Measurements from ENCODE around the gene HNRNPA1L2.

The HNRNPA1L2 gene

DNA sequence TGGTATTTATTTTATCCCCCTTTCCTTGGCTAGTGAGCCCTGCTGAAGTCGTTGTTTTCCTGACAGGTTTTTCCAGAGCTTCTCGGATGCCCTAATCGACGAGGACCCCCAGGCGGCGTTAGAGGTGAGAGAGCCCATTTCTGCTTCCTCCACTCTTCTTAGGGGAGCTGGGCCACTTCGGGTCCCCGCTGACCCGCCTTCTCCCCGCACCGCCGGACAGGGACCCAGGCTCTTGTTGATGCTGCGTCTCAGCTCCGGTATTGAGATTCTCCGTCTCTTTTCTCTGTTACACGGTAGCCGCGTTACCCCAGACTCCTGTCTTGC, 10.7 kb downstream of the HNRNPA1L2 start:
- TF ChIP-seq FOXP2 (optimal IDR thresholded peaks at IDR 0.05; ENCODE audit: borderline replicate concordance, extremely low read depth, extremely low read length, insufficient read depth), result no peak
- TF ChIP-seq, protein P1, sequence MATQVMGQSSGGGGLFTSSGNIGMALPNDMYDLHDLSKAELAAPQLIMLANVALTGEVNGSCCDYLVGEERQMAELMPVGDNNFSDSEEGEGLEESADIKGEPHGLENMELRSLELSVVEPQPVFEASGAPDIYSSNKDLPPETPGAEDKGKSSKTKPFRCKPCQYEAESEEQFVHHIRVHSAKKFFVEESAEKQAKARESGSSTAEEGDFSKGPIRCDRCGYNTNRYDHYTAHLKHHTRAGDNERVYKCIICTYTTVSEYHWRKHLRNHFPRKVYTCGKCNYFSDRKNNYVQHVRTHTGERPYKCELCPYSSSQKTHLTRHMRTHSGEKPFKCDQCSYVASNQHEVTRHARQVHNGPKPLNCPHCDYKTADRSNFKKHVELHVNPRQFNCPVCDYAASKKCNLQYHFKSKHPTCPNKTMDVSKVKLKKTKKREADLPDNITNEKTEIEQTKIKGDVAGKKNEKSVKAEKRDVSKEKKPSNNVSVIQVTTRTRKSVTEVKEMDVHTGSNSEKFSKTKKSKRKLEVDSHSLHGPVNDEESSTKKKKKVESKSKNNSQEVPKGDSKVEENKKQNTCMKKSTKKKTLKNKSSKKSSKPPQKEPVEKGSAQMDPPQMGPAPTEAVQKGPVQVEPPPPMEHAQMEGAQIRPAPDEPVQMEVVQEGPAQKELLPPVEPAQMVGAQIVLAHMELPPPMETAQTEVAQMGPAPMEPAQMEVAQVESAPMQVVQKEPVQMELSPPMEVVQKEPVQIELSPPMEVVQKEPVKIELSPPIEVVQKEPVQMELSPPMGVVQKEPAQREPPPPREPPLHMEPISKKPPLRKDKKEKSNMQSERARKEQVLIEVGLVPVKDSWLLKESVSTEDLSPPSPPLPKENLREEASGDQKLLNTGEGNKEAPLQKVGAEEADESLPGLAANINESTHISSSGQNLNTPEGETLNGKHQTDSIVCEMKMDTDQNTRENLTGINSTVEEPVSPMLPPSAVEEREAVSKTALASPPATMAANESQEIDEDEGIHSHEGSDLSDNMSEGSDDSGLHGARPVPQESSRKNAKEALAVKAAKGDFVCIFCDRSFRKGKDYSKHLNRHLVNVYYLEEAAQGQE (IDR thresholded peaks at IDR 0.05; ENCODE audit: insufficient read depth in 1 of 2, low read depth in 2 of 2, low read length in 2 of 2), result no peak
- no peak for TF ChIP-seq POLR2AphosphoS5 (IDR thresholded peaks at IDR 0.05; ENCODE audit: low read depth, low read length)
- TF ChIP-seq TAF1 (IDR thresholded peaks at IDR 0.05; ENCODE audit: borderline replicate concordance, insufficient read depth, low read length), result no peak
- no peak for TF ChIP-seq SIN3A (IDR thresholded peaks at IDR 0.05; ENCODE audit: borderline replicate concordance, insufficient read depth, low read length)

- TF ChIP-seq POLR2AphosphoS5 (IDR thresholded peaks at IDR 0.05; ENCODE audit: low read depth, low read length) (no peak), FOXP2 (optimal IDR thresholded peaks at IDR 0.05; ENCODE audit: borderline replicate concordance, extremely low read depth, extremely low read length, insufficient read depth) (no peak), TAF1 (IDR thresholded peaks at IDR 0.05; ENCODE audit: borderline replicate concordance, insufficient read depth, low read length) (no peak), SIN3A (IDR thresholded peaks at IDR 0.05; ENCODE audit: borderline replicate concordance, insufficient read depth, low read length) (no peak)
- TF ChIP-seq, protein P1 (IDR thresholded peaks at IDR 0.05; ENCODE audit: insufficient read depth in 1 of 2, low read depth in 2 of 2, low read length in 2 of 2), result no peak
Observed at GRCh38 chr13:52659340-52659739, 17.1 kb downstream of the HNRNPA1L2 start.

DNA sequence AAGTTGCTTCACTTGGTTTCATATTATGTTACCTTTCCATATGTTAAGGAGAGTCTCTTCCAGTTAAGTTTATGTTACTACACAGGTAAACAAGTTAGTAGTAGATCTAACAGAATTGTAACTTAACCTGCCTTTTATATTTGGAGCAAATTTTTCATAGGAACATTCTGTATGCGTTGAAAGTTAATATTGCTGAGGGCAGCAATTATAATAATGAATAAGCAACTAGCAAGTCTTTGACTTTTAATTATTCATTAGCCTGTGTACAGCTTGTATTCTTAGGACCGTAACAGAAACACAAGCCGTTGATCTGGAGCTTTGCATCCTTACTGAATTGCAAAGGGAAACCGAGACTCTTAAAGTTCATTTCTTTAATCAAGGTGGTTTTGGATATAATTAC, 22.0 kb downstream of the HNRNPA1L2 start:
- TF ChIP-seq SIN3A (IDR thresholded peaks at IDR 0.05; ENCODE audit: borderline replicate concordance, insufficient read depth, low read length), result no peak
- no peak for TF ChIP-seq TAF1 (IDR thresholded peaks at IDR 0.05; ENCODE audit: borderline replicate concordance, insufficient read depth, low read length)
- TF ChIP-seq POLR2AphosphoS5 (IDR thresholded peaks at IDR 0.05; ENCODE audit: low read depth, low read length), result no peak
- no peak for TF ChIP-seq FOXP2 (optimal IDR thresholded peaks at IDR 0.05; ENCODE audit: borderline replicate concordance, extremely low read depth, extremely low read length, insufficient read depth)
- TF ChIP-seq, protein P1 (IDR thresholded peaks at IDR 0.05; ENCODE audit: insufficient read depth in 1 of 2, low read depth in 2 of 2, low read length in 2 of 2), result no peak

- TF ChIP-seq, protein P1 (IDR thresholded peaks at IDR 0.05; ENCODE audit: insufficient read depth in 1 of 2, low read depth in 2 of 2, low read length in 2 of 2), result no peak
- TF ChIP-seq POLR2AphosphoS5 (IDR thresholded peaks at IDR 0.05; ENCODE audit: low read depth, low read length) (no peak), SIN3A (IDR thresholded peaks at IDR 0.05; ENCODE audit: borderline replicate concordance, insufficient read depth, low read length) (no peak), TAF1 (IDR thresholded peaks at IDR 0.05; ENCODE audit: borderline replicate concordance, insufficient read depth, low read length) (no peak), FOXP2 (optimal IDR thresholded peaks at IDR 0.05; ENCODE audit: borderline replicate concordance, extremely low read depth, extremely low read length, insufficient read depth) (no peak)
Observed at GRCh38 chr13:52665325-52665724, 23.1 kb downstream of the HNRNPA1L2 start.

DNA sequence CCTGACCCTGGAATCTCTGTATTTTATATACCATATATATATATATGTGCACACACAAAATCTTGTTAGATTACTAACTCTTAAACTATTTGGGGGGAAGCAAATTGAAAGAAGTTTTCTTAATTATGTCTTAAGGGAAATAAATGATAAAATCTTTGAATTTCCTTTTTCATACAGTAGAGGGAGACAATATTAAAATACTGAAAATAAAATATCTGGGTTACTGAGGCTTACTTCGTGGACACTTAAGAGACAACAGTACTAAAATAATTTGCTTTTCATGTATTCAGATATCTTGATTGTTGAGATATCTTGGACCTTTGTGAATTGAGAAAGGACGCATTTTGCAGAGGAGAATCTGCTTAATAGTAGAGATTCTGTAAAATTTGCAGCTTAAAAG, 27.4 kb downstream of the HNRNPA1L2 start:
- no peak for TF ChIP-seq POLR2AphosphoS5 (IDR thresholded peaks at IDR 0.05; ENCODE audit: low read depth, low read length)

All from PFSK-1 (cell line).